Neural crest cell (in vitro differentiated cells): Measurements from ENCODE around the gene PITX2. TPM values are rescaled to one million over a fixed set of nuclear protein-coding genes. Genes with fewer than 3 reads are reported as not detected.

Experiments
- DNase-seq: peaks from one replicate; pipeline ENCODE4 v3.0.0; 2021; ENCODE audit warnings: low read depth, mixed read lengths, low spot score
- H3K27ac Mint-ChIP-seq: one replicate; pipeline ENCODE4 v1.8.0; 2021; ENCODE audit warnings: mild to moderate bottlenecking, mixed read lengths; ENCODE audit not compliant: unreplicated experiment
- H3K27me3 Mint-ChIP-seq: 2 replicates; pipeline ENCODE4 v1.8.0; 2021; ENCODE audit warnings: low read depth, mild to moderate bottlenecking, mixed read lengths
- H3K36me3 Mint-ChIP-seq: 2 replicates; pipeline ENCODE4 v1.8.0; 2021; ENCODE audit warnings: low read depth, mild to moderate bottlenecking, mixed read lengths
- H3K4me1 Mint-ChIP-seq: 2 replicates; pipeline ENCODE4 v1.8.0; 2021; ENCODE audit warnings: mixed read lengths
- H3K4me3 Mint-ChIP-seq: one replicate; pipeline ENCODE4 v1.8.0; 2021; ENCODE audit warnings: mild to moderate bottlenecking, mixed read lengths
- H3K9me3 Mint-ChIP-seq: 2 replicates; pipeline ENCODE4 v1.8.0; 2021; ENCODE audit warnings: mixed read lengths
- total RNA-seq: library from RNA; stranded (reverse); gene quantifications from 2 replicates; pipeline ENCODE4 v1.2.1, GENCODE V29; 2021
- TF ChIP-seq, protein P1 (sequence below): fragments of 200-600 bp; sonication (generic); conservative IDR thresholded peaks from 2 replicates; pipeline ENCODE4 v1.5.0; 2021; ENCODE audit warnings: antibody characterized with exemption, mild to moderate bottlenecking

The PITX2 gene
- total RNA-seq, 1 donor from 2014 or later, result 0.58 TPM

- TF ChIP-seq, protein P1, sequence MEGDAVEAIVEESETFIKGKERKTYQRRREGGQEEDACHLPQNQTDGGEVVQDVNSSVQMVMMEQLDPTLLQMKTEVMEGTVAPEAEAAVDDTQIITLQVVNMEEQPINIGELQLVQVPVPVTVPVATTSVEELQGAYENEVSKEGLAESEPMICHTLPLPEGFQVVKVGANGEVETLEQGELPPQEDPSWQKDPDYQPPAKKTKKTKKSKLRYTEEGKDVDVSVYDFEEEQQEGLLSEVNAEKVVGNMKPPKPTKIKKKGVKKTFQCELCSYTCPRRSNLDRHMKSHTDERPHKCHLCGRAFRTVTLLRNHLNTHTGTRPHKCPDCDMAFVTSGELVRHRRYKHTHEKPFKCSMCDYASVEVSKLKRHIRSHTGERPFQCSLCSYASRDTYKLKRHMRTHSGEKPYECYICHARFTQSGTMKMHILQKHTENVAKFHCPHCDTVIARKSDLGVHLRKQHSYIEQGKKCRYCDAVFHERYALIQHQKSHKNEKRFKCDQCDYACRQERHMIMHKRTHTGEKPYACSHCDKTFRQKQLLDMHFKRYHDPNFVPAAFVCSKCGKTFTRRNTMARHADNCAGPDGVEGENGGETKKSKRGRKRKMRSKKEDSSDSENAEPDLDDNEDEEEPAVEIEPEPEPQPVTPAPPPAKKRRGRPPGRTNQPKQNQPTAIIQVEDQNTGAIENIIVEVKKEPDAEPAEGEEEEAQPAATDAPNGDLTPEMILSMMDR, result peak; percentile 97
- peaks cover 99% of the 10 kb centered on the region for H3K27me3 Mint-ChIP-seq
- peaks cover 26% of the 10 kb centered on the region for H3K4me1 Mint-ChIP-seq
- H3K36me3 Mint-ChIP-seq, result peaks cover 3% of the 10 kb centered on the region
- peak; percentile 74 for DNase-seq
- H3K27ac Mint-ChIP-seq, result no peak overlapping the region
- peak overlapping the region; percentile 84 for H3K4me3 Mint-ChIP-seq
- no peaks in the 10 kb centered on the region for H3K9me3 Mint-ChIP-seq
Observed at GRCh38 chr4:110631584-110632505, 9.0 kb upstream of the PITX2 start.

- TF ChIP-seq, protein P1, result no peak
- DNase-seq, result no peak
- no peaks in the 10 kb centered on the region for H3K9me3 Mint-ChIP-seq
Observed at GRCh38 chr4:110630688-110631402, 8.0 kb upstream of the PITX2 start.

GRCh38 chr4:110629780-110630687 lies 7.2 kb upstream of the PITX2 start:
- Mint-ChIP-seq H3K27ac (no peak overlapping the region), H3K4me1 (peaks cover 26% of the 10 kb centered on the region), H3K27me3 (peaks cover 100% of the 10 kb centered on the region), H3K36me3 (peaks cover 3% of the 10 kb centered on the region), H3K4me3 (no peak overlapping the region), H3K9me3 (no peaks in the 10 kb centered on the region)
- DNase-seq, result no peak
- TF ChIP-seq, protein P1, result no peak

More at GRCh38 chr4:110630688-110631402, 8.0 kb upstream of the PITX2 start:
- H3K27me3 Mint-ChIP-seq, result peaks cover 99% of the 10 kb centered on the region
- H3K4me3 Mint-ChIP-seq, result peak overlapping the region; percentile 35
- H3K4me1 Mint-ChIP-seq, result peaks cover 26% of the 10 kb centered on the region
- peaks cover 3% of the 10 kb centered on the region for H3K36me3 Mint-ChIP-seq
- no peak overlapping the region for H3K27ac Mint-ChIP-seq

DNA sequence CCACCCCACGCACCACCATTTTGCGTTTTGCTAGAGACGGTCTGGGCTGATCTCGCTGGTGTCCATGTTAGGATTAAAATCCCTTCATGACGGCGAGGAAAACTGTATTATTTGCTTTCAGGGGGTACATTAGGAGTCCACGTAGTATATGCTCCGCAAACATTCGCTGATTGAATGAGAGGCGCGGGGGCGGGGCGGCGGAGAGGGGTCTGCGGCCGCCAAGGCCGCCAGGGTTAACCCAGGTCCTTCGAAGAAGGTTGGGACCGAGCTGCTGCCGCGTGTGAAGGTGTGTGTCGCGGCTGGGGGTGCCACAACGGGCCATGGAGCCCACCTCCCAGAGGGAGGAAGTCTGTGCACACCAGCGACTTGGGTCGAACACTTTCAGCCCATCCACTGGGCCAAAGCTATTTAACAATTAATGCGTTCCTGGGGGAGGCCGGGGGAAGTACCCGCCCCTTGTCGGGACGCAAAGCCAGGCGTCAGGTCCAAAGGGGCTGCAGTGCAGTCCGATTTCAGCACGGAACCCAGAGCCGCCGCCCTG lies 6.4 kb upstream of the PITX2 start:
- TF ChIP-seq, protein P1, result no peak
- Mint-ChIP-seq H3K4me1 (peaks cover 26% of the 10 kb centered on the region), H3K36me3 (peaks cover 3% of the 10 kb centered on the region), H3K4me3 (peak overlapping the region; percentile 49), H3K27ac (no peak overlapping the region), H3K27me3 (peaks cover 100% of the 10 kb centered on the region), H3K9me3 (no peaks in the 10 kb centered on the region)
- DNase-seq, result no peak
